ENCODE data around the gene HOXD11.

GRCh38 chr2:176072951-176073904, 33.9 kb upstream of the HOXD11 start:
- TF ChIP-seq EZH2 (IDR thresholded peaks at IDR 0.05; ENCODE audit: insufficient read depth, poor library complexity, severe bottlenecking), result peak; percentile 89
- 0 out of 2 replicates have a peak, but pooled peaks have one; percentile 57 for TF ChIP-seq EZH2phosphoT487 (IDR thresholded peaks at IDR 0.05; ENCODE audit: insufficient read depth, low read depth)

All from GM23248 (cell line).